DLD1 (cell line): ENCODE results near the gene ERC2.

Experiments used
- in situ Hi-C: cut with HindIII; loops from 2 replicates; pipeline ENCODE4 v1.10.0; 2017; ENCODE audit warnings: low sequenced_read_pairs

Gene ERC2

DNA sequence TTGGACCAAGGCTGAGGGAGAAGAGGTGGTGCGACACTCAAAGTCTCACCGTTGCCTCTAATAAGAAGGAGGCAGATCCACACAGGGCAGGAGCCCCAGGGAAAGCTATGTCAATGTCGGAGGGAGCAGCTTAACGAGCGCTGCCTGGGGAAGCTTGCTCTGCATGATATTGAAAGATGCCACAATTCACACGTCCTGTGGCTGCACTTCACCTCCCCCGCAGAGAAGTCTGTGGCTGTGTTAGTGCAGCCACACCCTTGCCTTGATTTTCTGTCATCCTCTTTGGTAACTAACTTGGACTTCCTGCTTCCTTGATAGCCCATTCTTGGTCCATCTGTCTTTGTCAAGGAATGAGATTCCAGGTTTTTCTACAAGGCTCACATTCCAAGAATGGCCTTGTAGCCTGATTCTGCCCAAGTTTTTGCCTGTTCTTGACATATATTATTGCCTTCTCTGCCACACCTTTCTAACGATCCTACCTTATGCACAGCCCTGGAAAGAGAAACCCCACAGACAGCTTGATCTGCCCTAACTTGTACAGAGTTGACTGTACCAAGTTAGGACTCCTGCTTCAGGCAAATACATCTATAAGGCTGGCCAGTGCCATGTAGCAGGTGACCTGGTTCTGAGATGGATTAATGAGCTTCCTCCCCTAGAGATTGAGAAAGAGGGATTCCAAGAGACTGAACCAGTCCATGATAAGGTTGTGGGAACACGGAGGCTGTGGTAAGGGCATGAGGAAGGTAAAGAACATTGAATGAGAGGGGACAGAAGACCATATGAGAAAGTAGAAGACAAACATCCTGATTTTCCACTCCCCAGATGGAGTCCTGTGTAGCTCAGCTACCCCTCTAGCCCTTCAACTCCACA lies 828.1 kb downstream of the ERC2 start:
- in situ Hi-C loops = no loop called here

DNA sequence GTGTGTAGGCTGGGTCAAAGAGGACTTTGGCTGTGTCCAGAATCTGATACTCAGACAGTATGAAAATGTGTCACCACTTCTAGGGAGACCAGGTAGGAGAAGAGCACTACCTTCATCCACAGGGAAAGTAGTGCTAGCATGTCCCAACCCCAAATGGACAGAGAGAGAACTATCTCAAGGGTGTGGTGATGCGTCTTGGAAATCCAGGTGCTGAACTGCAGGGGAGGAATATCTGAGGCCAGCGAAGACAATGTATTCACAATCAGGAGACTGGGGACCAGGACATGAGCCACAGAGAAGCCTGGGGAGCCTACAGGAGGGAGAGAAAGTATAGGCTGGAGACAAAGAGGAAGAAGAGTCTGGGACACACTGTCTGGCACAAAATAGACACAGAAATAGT lies 829.1 kb downstream of the ERC2 start:
- in situ Hi-C loops = no loop called here

DNA sequence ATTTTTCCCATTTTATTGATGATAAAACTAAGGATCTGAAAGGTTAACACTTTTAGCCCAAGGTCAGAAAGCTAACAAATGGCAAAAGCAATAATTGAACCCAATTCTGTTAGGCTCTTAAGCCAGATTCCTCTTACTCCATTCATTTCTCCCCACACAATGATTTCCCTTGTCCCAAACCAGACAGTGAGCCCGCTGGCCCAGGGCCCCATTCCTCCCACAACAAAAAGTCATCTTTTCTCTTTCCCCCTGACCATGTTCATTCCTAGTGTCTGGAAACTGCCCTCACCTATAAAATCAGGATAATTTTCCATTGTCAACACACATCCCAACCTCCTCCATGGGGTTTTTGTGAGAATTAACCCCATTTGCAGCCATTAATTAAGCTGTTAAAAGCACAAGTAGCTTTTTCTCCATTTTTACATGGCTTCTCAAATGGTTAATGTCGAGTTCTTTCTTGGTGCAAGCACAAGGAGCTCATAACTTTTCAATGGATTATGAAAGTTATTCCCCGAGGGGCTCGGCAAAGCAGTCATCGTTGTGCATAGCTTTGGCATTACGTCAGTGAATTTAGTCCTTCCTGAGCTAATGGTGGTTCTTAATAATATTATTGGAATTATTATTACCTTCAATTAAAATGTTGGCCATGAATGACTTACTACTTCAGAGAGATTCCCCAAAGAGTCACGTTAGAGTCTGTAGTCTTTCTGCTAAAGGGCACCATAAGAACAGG lies 830.2 kb downstream of the ERC2 start:
- in situ Hi-C loops = no loop called here

DNA sequence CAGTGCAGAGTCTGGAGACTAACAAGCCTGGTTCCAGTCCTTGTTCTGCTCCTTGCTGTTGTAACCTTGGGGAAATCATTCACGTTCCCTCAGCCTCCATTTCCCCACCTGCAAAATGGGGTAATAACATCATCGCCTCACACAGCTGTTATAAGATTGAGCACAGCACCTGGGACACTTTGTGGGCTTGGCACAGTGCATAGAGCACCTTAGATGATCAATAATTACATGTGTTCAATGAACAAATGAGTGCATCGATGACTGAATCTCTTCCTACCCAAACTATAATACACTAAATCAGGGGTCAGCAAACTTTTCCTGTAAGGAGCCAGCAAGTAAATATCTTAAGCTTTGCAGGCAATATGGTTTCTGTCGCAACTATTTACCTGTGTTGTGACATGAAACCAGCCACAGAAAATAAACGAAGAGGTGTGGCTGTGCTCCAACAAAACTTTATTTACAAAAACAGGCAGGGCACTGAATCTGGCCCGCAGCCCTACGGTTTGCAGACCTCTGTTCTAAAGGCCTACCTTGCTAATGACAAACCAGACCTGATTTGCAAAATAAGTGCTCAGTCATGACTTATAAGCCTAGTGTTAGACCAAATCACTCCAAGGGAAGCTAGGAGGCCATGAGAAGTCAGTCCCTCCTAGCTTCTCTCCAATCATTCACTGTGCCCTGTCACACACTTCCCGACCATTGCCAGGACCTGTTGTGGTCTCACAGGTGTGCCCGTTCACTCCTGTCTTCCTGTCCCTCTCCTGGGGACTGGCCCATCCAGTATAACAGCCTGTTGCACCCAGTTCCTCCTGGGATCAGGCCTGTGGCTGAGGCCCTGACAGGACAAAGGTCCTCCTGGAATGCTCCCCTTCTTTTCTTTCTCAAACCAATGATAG lies 831.7 kb downstream of the ERC2 start:
- in situ Hi-C loops = no loop called here

DNA sequence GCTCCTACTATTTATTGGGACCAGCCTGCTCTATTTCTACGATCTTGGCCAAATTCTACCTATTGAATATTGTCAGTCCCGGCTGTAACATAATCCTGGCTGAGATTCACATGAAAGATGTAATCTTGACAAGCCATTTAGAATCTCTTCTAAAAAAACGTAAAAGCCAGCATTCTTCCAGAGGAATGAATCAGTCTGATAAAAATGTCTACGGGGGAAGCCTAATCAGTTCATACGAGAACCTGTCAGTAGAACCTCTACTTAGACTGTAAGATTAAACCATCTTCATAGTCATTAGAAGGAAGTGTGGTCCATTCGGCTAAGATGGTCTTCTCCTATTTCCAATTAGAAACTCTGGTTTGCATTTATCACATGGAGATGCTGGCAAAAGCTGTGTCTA lies 833.9 kb downstream of the ERC2 start:
- in situ Hi-C loops = no loop called here

DNA sequence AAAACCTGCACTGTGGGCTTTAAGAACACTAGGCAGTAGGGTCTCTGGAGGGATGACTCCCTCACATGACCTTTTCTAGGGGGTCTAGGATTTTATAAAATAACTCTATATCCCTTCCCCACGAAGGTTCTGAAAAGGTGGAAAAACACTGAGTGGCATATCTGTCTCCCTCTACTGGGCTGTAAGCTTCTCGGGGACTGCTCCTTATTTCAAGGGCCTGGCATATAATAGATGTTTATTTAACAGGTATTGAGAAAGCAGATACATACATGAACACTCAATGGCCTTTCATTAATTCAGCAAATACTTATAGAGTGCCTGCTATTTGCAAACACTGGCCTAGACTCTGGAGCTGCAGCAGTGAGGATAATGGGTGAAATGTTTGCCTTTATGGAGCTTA lies 834.9 kb downstream of the ERC2 start:
- in situ Hi-C loops = no loop called here

DNA sequence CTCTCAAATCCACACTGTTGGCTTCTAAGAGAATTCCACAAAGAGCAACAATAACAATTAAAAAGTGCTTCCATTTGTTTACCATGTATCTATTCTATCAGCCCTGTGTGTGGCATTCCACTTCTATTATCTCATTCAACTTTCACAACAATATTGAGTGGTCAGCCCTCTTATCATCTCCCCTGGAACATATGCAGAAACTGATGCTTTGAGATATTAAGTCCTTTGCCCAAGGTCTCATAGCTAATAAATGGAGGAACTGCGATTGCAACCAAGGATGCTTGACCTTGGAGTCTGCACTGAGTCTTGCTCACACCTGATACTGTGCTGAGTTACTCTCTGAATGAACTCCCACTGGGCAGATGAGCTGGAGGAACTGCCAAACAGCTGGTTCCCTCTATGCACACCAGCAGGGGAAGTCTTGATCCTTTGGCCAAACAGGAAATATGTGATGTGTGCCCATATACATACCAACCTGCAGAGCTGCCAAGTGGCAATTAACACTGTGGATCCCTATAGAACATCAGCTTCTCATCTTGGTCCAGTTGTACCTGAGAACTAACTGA lies 836.4 kb downstream of the ERC2 start:
- in situ Hi-C loops = no loop called here

DNA sequence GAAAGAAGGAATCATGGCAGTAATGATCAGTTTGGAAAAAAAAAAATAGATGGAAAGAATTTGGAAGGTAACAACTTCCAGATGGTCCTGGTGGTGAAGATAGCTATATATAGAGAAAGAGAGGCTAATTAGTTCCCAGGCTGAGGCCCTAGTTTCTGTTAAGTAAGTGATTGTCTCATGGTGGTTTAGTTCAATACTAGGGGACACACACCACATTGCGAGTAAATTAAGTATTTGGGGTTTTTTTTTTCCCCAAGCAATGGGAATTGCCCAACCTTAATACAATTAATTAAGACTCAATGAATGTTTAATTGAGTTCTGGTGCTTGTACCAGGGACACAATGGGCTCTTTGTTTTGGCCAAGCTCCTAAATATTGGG lies 837.4 kb downstream of the ERC2 start:
- in situ Hi-C loops = no loop called here

DNA sequence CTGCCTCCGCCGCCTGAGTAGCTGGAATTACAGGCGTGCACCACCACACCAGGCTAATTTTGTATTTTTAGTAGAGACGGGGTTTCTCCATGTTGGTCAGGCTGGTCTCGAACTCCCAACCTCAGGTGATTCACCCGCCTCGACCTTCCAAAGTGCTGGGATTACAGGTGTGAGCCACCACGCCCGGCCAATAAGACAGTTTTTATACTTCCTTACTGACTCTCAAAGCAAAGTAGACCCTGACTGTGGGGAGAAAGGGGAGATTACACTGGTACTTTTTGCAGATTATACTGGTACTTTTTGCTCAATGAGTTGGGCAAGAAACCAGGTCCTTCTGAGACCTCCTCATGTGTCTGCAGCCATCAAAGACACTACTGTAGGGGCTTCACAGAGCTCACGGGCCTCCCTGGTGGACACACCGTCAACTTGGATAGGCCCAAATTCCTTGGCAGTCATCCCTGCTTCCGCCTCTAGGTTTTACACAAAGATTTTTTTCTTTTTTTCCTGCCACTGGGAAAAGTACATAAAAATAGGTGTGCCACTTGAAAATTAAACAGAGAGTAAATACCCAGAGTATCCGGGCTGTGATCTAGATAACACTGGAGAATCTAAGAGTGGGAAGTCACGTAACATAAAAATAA lies 837.9 kb downstream of the ERC2 start:
- in situ Hi-C loops = no loop called here

DNA sequence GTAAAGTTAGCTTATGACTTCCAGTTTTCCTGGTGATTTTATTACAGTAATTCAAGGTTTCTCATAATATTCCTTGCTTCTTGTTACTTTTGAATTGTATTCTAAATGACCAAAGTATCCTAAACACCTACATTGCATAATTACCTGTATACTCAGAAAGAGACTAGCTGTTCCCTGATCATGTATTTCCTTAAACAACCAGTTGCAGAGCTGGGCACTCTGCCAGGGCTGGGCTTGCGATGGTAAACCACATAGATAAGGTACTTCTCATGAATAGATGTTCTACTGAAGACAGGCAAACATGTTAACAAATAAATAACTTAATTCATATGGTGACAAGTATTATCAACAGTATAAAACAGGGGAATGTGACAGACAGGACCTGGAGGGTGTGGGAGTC lies 838.8 kb downstream of the ERC2 start:
- in situ Hi-C loops = no loop called here

DNA sequence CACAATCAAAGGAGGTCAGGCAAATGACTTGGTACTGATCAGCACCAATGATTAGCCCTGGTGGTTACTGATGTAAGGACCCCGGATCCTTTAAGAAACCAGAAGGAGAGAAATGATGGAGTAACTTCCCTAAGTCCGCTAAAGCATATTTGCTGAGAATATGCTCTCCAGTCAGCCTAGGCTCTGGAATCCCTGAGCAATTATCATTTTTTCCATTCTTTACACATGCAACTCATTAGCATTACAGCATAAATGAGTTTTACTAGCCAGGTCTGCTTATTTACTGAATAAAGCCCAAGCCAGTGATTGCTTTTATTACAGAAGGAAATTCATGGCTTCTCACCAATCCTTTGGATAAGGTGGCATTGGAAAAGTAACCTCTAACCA lies 842.0 kb downstream of the ERC2 start:
- in situ Hi-C loops = no loop called here

DNA sequence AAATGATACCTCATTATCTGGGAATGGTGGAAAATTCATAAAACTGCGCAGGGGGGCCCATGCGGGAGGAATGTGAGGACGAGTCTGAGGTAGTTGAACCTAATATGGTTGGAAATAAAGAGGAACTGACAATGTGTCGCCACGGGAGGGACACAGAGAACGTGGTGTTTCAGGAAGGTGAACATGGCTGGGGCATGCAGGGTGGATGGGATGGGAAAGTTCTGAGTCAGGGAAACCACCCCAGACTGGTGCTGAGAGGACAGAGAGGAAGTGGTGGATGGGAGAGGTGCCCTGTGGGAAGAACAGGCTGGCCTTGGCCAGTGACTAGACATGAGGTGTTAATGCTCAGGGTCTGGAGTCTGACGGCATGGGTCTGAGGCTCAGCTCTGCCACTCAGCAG lies 844.0 kb downstream of the ERC2 start:
- in situ Hi-C loops = no loop called here

DNA sequence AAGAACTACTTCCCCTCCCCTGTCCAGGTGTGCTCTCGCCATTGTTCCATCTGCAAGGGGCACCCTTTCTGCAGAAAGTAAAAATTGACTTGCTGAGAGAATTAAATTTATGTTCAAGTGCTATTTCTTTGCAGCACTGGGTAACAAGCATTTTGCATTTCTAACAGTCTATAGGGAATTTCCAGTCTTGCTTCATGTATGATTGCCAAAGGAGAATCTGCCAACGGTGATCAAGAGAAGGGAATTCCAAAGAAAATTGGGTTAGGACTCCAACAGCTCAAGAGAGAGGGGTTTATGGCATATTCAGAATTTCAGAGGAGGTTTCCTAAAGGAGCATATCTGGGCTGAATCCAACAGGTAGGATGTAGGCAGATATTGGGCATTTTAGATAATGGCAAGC lies 844.5 kb downstream of the ERC2 start:
- in situ Hi-C loops = no loop called here

DNA sequence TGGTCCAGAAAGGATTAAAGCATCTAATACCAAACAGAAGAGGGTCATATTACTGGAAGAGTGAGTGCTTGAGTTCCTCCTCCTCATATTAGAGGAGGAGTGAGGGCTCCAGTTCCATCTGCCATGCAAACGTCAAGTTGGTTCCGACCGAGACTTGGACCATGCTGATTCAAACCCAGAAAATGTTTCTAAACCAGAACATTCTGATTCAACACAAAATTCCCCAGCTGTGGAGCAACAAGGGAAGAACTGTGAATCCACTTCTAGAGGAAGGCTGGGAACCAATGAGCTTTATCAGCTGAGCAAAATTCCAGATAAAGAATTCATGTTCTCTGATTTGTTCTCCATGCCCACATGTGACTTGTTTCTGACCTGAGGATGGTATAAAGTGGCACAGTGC lies 845.5 kb downstream of the ERC2 start:
- in situ Hi-C loops = no loop called here

DNA sequence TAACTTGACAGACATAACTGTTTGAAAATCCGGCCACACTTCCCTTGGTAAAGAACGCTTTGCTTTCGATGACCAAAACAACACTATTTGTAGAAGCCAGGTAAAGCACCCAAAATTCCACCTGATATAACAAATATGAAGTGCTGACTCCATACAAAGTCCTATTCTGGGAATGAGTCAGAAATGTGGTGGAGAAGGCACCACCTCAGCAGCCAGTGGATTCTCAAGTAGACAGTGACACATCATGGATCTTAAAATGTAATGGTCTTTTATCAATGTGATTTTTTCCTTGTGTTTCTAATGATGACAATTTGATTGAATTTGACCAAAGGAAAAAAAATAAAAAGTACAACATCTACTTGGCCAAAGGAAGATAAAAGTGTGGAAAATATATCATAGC lies 846.2 kb downstream of the ERC2 start:
- in situ Hi-C loops = no loop called here

DNA sequence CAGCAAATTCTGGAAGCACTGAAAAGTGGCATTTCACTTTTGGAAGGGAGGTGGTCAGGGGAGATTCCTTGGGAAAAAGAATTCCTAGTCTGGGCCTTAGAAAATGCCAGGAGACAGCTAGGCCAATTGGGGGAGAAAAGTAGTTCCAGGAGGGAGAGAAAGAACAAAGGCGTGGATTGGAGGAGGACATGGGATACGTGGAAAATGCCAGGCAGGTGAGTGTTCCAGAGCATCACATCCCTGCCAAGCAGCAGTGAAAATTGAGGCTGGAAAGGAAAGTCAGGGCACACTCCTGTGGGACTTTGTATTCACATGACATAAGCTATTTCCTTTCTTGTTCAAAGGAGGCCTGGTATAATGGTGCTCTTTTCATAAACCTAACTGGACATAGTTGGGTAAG lies 846.6 kb downstream of the ERC2 start:
- in situ Hi-C loops = no loop called here

DNA sequence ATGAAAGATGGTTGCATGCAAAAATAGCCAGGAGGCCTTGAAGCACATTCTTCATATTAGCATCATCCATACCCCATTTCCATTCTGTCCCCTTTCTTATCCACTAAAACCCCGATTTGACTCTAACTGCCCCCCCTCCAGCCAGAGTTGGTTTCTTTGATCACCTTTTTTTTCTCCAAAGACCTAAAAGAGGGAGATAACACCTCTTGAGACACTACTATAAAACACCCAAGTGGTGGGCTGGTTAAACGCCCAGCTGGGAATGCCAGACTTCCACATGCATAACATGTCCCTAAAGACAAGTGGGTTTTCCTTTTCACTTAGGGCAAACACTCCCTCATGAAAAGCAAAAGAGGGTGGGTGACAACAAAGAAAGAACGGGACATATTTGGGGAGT lies 847.2 kb downstream of the ERC2 start:
- in situ Hi-C loops = no loop called here

DNA sequence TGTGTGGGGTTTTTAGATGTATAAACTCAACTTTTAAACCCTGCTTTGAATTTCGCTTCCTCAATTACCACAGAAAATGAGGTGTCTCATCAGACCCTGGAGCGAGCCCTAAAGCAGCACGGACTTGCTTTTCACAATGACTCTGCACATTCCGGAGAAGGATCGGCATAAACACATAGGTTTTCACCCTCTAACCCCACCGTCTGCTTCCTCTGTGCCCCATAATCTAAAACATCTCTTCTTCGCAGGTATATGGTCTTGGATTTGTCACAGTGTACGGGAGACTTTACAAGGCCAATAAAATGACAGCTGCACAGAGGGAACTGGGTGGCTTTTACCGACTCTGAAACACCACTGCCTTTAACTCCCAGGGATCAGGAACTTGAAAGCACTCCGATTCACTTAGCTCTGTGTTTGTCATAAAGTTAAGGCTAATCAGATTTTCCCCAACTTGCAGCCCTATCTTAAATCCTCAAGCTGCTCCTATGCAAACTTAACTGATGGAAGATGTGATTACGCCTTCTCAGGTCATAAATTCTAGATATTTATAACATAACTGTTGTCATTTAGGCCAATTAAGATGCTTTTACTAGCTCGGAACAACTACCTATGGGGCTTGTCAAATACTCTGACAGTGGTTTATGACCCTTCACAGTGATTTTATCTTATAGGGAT lies 847.8 kb downstream of the ERC2 start:
- in situ Hi-C loops = no loop called here

DNA sequence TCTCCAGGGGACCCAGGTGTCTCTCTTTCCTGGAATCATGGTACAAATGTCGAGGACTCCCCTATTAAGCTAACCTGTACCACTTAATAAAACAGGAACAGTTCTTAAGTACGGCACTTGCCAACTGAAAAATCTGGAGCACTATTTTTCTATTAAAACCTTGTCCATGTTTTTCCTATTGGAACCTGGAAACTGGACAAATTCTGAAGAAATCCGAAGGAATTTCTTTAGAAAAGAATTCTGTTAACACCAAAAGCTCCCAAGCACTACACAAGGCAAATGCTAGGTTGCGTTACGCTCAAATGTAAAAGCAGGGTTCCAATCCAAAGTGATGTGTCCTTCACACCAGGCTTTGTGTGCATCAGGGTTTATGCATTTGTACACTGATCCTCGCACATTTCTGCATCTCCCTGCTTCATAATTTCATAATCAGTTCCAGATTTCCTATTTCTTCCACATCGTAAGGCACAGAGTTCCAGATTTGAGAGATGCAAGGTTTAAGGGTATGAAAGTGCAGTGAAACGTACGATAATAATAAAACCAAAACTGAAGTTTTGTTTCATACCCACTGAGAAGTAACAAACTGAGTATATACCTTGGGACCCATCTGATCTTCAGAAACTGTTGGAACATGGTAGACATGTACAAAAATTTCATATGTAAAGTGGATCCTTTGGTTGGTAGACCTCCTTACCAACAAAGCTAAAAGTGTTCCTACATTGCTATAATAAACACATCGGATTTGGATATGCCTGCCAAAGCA lies 849.0 kb downstream of the ERC2 start:
- in situ Hi-C loops = no loop called here
